HG03196 (cell line): Measurements from ENCODE around the gene FUZ.

Experiments used
- ATAC-seq: cut with Tn5 transposase; IDR thresholded peaks from one replicate; pipeline ENCODE4 v1.9.1; 2021; ENCODE audit not compliant: unreplicated experiment

The FUZ gene

GRCh38 chr19:49807904-49808675 is 5.0 kb downstream of the FUZ start:
- ATAC-seq, result no peak

GRCh38 chr19:49807058-49807903 is 5.8 kb downstream of the FUZ start:
- no peak for ATAC-seq

GRCh38 chr19:49806620-49806959 is 6.5 kb downstream of the FUZ start:
- no peak for ATAC-seq

- ATAC-seq, result no peak
Measured at GRCh38 chr19:49805822-49806619, 7.1 kb downstream of the FUZ start.

- ATAC-seq, result no peak
Measured at GRCh38 chr19:49803529-49803856, 9.6 kb downstream of the FUZ start.

GRCh38 chr19:49802836-49803528 is 10.1 kb downstream of the FUZ start:
- ATAC-seq, result no peak

- no peak for ATAC-seq
Measured at GRCh38 chr19:49801966-49802661, 11.0 kb downstream of the FUZ start.

GRCh38 chr19:49801401-49801888 is 11.6 kb downstream of the FUZ start:
- ATAC-seq, result no peak

GRCh38 chr19:49800771-49801170 is 12.3 kb downstream of the FUZ start:
- no peak for ATAC-seq

- ATAC-seq, result no peak
Measured at GRCh38 chr19:49799798-49800376, 13.2 kb downstream of the FUZ start.

GRCh38 chr19:49799271-49799797 is 13.8 kb downstream of the FUZ start:
- ATAC-seq, result no peak

GRCh38 chr19:49798574-49798973 is 14.5 kb downstream of the FUZ start:
- no peak for ATAC-seq

GRCh38 chr19:49795615-49796014 is 17.5 kb downstream of the FUZ start:
- ATAC-seq, result no peak

GRCh38 chr19:49793561-49793840 is 19.6 kb downstream of the FUZ start:
- ATAC-seq, result no peak

- ATAC-seq, result no peak
Measured at GRCh38 chr19:49792829-49793560, 20.1 kb downstream of the FUZ start.

GRCh38 chr19:49791776-49792445 is 21.2 kb downstream of the FUZ start:
- ATAC-seq, result no peak

- no peak for ATAC-seq
Measured at GRCh38 chr19:49790866-49791265, 22.2 kb downstream of the FUZ start.

- ATAC-seq, result no peak
Measured at GRCh38 chr19:49788857-49789256, 24.2 kb downstream of the FUZ start.

GRCh38 chr19:49787746-49788145 is 25.3 kb downstream of the FUZ start:
- ATAC-seq, result no peak
